Measurements from ENCODE around the gene ZNF423. TPM values are rescaled to one million over a fixed set of nuclear protein-coding genes. Genes with fewer than 3 reads are reported as not detected.

The ZNF423 gene
- total RNA-seq, 3 donors from 2014 or later (not counting 1 experiment from before 2014, with no cell fraction given): not detected

DNA sequence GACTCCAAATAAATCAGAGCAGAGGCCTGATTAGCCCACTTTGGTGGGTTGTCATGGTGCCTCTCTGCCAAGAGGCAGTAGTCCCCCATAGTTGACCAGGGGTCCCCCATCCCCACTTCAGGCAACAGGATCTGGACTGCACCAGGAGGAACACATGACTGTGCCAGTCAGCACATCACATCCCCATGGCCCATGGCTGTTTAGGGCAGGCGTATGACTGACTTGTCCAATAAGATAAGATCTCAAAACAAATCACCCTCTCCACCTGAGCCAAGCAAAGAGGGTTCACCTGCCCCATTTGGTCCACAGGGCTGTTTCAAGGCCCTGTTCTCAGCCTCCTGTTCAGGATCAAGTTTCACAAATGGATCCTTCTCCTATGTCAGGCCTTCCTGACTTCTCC lies 389.0 kb downstream of the ZNF423 start:
- Mint-ChIP-seq H3K9me3 (no peaks in the 10 kb centered on the region), H3K27me3 (ENCODE audit: low read depth in 2 of 2) (peaks cover 12 to 18% of the 10 kb centered on the region in 2 donors), H3K27ac (no peak overlapping the region), H3K4me3 (no peak overlapping the region), H3K36me3 (no peaks in the 10 kb centered on the region), H3K4me1 (peaks cover 15 to 27% of the 10 kb centered on the region in 2 donors)
- intact Hi-C loops (cut with micrococcal nuclease): no loop called here
- Histone ChIP-seq H3K27me3 (ENCODE audit: control insufficient read depth, insufficient read depth, low read length) (no peaks in the 10 kb centered on the region), H3K36me3 (ENCODE audit: control insufficient read depth, insufficient read depth, low read length) (no peaks in the 10 kb centered on the region), H3K4me1 (ENCODE audit: control insufficient read depth, insufficient read depth, low read length) (peaks cover 24% of the 10 kb centered on the region), H3K27ac (ENCODE audit: low read length) (no peak overlapping the region), H3K9me3 (ENCODE audit: control insufficient read depth, insufficient read depth, low read length) (no peaks in the 10 kb centered on the region), H3K4me3 (ENCODE audit: low read length) (no peak overlapping the region)
- WGBS (ENCODE audit: insufficient coverage): 100% methylated on average over 1 of the region's 1 CpG
- ATAC-seq: no peak
- DNase-seq: peak in 1 of 2 donors; percentile 7
- TF ChIP-seq, protein P1, sequence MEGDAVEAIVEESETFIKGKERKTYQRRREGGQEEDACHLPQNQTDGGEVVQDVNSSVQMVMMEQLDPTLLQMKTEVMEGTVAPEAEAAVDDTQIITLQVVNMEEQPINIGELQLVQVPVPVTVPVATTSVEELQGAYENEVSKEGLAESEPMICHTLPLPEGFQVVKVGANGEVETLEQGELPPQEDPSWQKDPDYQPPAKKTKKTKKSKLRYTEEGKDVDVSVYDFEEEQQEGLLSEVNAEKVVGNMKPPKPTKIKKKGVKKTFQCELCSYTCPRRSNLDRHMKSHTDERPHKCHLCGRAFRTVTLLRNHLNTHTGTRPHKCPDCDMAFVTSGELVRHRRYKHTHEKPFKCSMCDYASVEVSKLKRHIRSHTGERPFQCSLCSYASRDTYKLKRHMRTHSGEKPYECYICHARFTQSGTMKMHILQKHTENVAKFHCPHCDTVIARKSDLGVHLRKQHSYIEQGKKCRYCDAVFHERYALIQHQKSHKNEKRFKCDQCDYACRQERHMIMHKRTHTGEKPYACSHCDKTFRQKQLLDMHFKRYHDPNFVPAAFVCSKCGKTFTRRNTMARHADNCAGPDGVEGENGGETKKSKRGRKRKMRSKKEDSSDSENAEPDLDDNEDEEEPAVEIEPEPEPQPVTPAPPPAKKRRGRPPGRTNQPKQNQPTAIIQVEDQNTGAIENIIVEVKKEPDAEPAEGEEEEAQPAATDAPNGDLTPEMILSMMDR (IDR thresholded peaks at IDR 0.05): no peak

DNA sequence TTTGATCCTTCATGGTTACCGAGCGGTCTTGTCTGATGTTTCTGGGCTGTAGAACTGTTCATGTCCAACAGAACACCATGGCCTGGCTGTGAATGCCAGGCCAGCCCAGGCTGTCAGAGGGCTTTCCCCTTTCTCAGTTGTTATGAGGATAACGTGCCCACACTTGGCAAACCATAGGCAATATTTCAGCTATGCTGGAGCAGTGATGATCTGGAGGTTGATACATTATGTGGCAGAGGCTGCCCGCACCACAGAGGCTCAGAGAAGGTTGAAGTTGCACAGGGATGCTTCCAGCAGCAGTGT lies 389.4 kb downstream of the ZNF423 start:
- 94% methylated on average over 4 of the region's 4 CpGs for WGBS (ENCODE audit: insufficient coverage)
- ATAC-seq: no peak
- H3K27me3 ChIP-seq (ENCODE audit: control insufficient read depth, insufficient read depth, low read length): no peaks in the 10 kb centered on the region
- intact Hi-C loops (cut with micrococcal nuclease): no loop called here
- no peaks in the 10 kb centered on the region for H3K9me3 ChIP-seq (ENCODE audit: control insufficient read depth, insufficient read depth, low read length)
- TF ChIP-seq, protein P1 (IDR thresholded peaks at IDR 0.05): no peak
- peaks cover 24% of the 10 kb centered on the region for H3K4me1 ChIP-seq (ENCODE audit: control insufficient read depth, insufficient read depth, low read length)
- H3K27ac ChIP-seq (ENCODE audit: low read length): no peak overlapping the region
- Mint-ChIP-seq H3K36me3 (no peaks in the 10 kb centered on the region), H3K4me1 (peaks cover 15 to 27% of the 10 kb centered on the region in 2 donors), H3K27me3 (ENCODE audit: low read depth in 2 of 2) (peaks cover 12 to 18% of the 10 kb centered on the region in 2 donors), H3K9me3 (no peaks in the 10 kb centered on the region), H3K27ac (no peak overlapping the region), H3K4me3 (no peak overlapping the region)
- no peak for DNase-seq
- H3K4me3 ChIP-seq (ENCODE audit: low read length): no peak overlapping the region
- no peaks in the 10 kb centered on the region for H3K36me3 ChIP-seq (ENCODE audit: control insufficient read depth, insufficient read depth, low read length)

DNA sequence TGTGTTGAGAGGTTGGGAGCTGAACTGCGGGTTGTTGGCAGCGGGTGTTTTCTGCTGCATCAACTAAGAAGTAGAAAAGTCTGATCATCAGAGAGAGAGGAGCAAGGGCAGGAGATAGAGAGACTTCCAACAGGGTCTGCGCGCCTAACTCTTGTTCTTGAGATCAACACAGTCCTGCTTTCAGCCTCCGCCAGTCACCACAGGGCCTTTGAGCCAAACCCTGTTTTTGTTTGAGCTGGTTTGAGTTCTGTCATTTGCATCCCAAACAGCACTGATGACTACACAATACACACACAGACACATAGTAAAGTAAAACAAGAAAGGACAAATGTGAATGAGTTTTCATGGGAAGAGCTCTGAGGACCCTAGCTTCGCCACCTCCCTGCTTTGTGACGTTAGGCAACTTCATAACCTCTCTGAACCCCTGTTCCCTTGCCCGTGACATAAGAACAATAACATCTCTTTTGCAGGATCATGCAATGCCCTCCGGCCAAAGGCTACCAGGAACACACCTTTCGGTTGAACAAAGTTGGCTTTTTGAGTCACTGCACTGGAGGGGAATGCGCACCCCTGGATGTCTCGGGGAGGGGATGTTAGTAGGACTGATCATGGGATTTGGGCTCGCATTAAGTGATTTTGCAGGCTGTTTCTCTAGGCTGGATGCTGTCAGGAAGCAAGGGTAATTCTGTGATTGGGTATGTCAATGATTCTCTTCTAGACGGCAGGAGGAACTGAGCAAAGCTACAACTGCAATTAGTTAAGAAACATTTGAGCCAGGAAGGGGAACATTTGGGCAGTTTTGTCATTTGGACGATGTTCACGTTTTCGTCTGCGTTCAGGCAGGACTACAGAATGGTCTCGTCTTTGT lies 390.0 kb downstream of the ZNF423 start:
- Histone ChIP-seq H3K9me3 (ENCODE audit: control insufficient read depth, insufficient read depth, low read length) (no peaks in the 10 kb centered on the region), H3K4me1 (ENCODE audit: control insufficient read depth, insufficient read depth, low read length) (peaks cover 24% of the 10 kb centered on the region), H3K27ac (ENCODE audit: low read length) (no peak overlapping the region), H3K36me3 (ENCODE audit: control insufficient read depth, insufficient read depth, low read length) (no peaks in the 10 kb centered on the region), H3K27me3 (ENCODE audit: control insufficient read depth, insufficient read depth, low read length) (no peaks in the 10 kb centered on the region), H3K4me3 (ENCODE audit: low read length) (no peak overlapping the region)
- intact Hi-C loops (cut with micrococcal nuclease): no loop called here
- peaks cover 15 to 27% of the 10 kb centered on the region in 2 donors for H3K4me1 Mint-ChIP-seq
- ATAC-seq (no peak), DNase-seq (peak in 1 of 2 donors; percentile 5)
- H3K36me3 Mint-ChIP-seq: no peaks in the 10 kb centered on the region
- no peak overlapping the region for H3K4me3 Mint-ChIP-seq
- no peaks in the 10 kb centered on the region for H3K9me3 Mint-ChIP-seq
- H3K27me3 Mint-ChIP-seq (ENCODE audit: low read depth in 2 of 2): peaks cover 12 to 18% of the 10 kb centered on the region in 2 donors
- no peak overlapping the region for H3K27ac Mint-ChIP-seq
- WGBS (ENCODE audit: insufficient coverage): 91% methylated on average over 19 of the region's 19 CpGs
- TF ChIP-seq, protein P1 (IDR thresholded peaks at IDR 0.05): no peak
